Fibroblast of skin of scalp (primary cell): ENCODE measurements around the gene USP6NL.
"Not testable (repeated sequence)": the region's sequence is repeated elsewhere in the genome, so short reads cannot be mapped to it uniquely, and the experiment has no call there.

Experiments used
- DNase-seq: peaks from one replicate; pipeline ENCODE4 v3.0.0-alpha.2; 2013

The USP6NL gene

GRCh38 chr10:11442001-11442773 lies 169.3 kb downstream of the USP6NL start:
- DNase-seq, result no peak

- DNase-seq, result no peak
Observed at GRCh38 chr10:11441151-11441535, 170.3 kb downstream of the USP6NL start.

- no peak for DNase-seq
Observed at GRCh38 chr10:11440250-11441150, 170.9 kb downstream of the USP6NL start.

GRCh38 chr10:11439523-11440053 lies 171.9 kb downstream of the USP6NL start:
- DNase-seq, result no peak

GRCh38 chr10:11437391-11438142 lies 173.9 kb downstream of the USP6NL start:
- DNase-seq, result no peak

GRCh38 chr10:11436445-11436844 lies 175.0 kb downstream of the USP6NL start:
- DNase-seq, result not testable (repeated sequence)

GRCh38 chr10:11435581-11435981 lies 175.9 kb downstream of the USP6NL start:
- DNase-seq, result no peak

GRCh38 chr10:11434324-11434723 lies 177.1 kb downstream of the USP6NL start:
- no peak for DNase-seq

GRCh38 chr10:11433657-11434056 lies 177.8 kb downstream of the USP6NL start:
- DNase-seq, result no peak

GRCh38 chr10:11431216-11431555 lies 180.3 kb downstream of the USP6NL start:
- DNase-seq, result no peak

- no peak for DNase-seq
Observed at GRCh38 chr10:11430421-11431215, 180.8 kb downstream of the USP6NL start.

- DNase-seq, result no peak
Observed at GRCh38 chr10:11429439-11430052, 181.9 kb downstream of the USP6NL start.

- no peak for DNase-seq
Observed at GRCh38 chr10:11425676-11426075, 185.8 kb downstream of the USP6NL start.

- DNase-seq, result no peak
Observed at GRCh38 chr10:11425296-11425610, 186.2 kb downstream of the USP6NL start.

GRCh38 chr10:11424456-11425295 lies 186.8 kb downstream of the USP6NL start:
- DNase-seq, result peak; percentile 35

- no peak for DNase-seq
Observed at GRCh38 chr10:11416974-11417373, 194.5 kb downstream of the USP6NL start.

GRCh38 chr10:11415095-11415494 lies 196.4 kb downstream of the USP6NL start:
- no peak for DNase-seq

GRCh38 chr10:11414314-11415038 lies 197.0 kb downstream of the USP6NL start:
- no peak for DNase-seq

GRCh38 chr10:11411926-11412545 lies 199.4 kb downstream of the USP6NL start:
- no peak for DNase-seq

- DNase-seq, result no peak
Observed at GRCh38 chr10:11409357-11409756, 202.1 kb downstream of the USP6NL start.
